Left hindlimb (tissue), 1 donor: ENCODE data around the gene SPANXN4.

Experiments
- DNase-seq: peaks from one replicate; pipeline ENCODE4 v3.0.0-alpha.2; 2018

Gene SPANXN4, protein sequence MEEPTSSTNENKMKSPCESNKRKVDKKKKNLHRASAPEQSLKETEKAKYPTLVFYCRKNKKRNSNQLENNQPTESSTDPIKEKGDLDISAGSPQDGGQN

GRCh38 chrX:143025628-143026027, at the start of gene SPANXN4:
SPANXN4 (plus strand) TSS chrX:143025928; CDS start chrX:143026015, 87 bp downstream.
- no peak for DNase-seq

DNA sequence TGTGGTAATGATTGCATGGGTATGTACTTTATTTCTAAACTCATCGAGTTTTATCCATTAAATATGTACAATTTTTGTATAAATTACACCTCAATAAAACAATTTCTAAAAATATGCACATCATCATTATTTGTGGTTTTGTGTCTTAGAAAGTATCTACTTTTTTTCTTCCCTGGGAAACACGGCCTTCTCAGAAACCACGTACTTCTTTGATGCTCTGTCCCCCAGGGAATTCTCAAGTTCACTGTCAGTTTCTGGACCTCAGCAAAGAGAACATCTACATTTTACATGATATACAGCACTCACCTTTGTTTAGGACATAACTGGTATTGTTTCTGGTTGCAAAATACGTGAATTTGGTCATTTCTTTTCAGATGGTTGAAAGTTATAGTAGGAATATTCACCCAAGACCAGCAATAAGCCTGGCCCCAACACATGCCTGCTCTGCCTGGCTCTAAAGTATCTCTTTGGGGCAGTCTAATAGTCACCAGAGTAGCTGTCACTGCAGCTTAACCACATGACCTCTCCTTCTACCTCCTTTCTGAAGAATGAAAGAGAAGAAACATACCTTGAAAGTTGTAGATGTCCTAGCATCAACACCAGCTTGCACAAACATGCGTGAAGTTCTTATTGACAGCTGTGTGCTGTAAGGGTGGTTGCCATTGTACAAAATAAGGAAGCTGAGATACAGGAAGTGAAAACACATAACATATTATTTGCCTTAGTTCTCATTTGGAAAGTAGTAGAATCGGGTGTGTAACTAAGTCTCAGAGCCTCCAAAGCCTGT, 48.4 kb upstream of the SPANXN4 start:
- no peak for DNase-seq

- DNase-seq: no peak
Observed at GRCh38 chrX:142978130-142978684, 47.5 kb upstream of the SPANXN4 start.

GRCh38 chrX:142982679-142983078, 43.0 kb upstream of the SPANXN4 start:
- DNase-seq: no peak

GRCh38 chrX:142994988-142995387, 30.7 kb upstream of the SPANXN4 start:
- DNase-seq: no peak

GRCh38 chrX:142998447-142999198, 27.1 kb upstream of the SPANXN4 start:
- no peak for DNase-seq

- DNase-seq: no peak
Observed at GRCh38 chrX:142999199-142999701, 26.5 kb upstream of the SPANXN4 start.

DNA sequence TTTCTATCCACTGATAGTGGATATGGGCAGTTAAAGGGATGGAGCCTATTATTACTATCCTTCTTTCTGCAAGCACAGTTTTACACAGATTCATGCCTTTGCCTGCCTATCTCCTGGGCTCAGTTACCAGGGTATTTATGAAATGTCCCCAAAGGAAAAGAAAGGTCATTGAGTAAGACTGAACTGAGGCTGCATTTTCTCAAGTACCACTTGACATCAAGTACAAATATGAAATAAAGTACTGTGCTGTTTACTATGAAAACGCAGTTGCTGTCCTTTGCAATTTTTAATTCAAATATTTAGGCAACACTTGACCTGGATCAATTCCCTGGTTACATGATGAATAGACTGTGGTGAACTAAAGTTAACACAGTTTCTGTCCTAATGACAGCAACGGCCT, 23.5 kb upstream of the SPANXN4 start:
- DNase-seq: no peak

GRCh38 chrX:143017272-143017671, 8.5 kb upstream of the SPANXN4 start:
- no peak for DNase-seq

- DNase-seq: no peak
Observed at GRCh38 chrX:143027275-143027674, 1.5 kb downstream of the SPANXN4 start.

- DNase-seq: no peak
Observed at GRCh38 chrX:143047511-143047910, 21.8 kb downstream of the SPANXN4 start.

DNA sequence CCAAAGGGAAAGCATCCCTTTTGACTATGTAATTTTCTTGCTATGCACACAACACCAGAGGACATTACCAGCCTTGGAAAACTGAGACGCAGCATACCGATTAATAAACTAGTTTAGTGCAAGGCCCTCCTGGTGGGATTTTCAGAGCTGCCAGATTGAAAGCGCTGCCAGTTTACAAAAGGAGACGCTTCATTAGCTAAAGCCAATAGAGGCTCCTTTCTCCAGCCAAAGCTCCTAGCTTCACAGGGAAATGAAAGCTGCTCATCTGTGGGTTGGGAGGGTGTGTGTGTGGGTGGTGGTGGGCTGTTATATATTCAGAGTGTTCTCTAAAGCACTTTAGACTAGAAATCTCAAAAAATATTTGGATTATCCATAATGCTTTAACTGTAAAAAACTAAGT, 32.4 kb downstream of the SPANXN4 start:
- no peak for DNase-seq

- DNase-seq: no peak
Observed at GRCh38 chrX:143081231-143081630, 55.5 kb downstream of the SPANXN4 start.

- no peak for DNase-seq
Observed at GRCh38 chrX:143082537-143082936, 56.8 kb downstream of the SPANXN4 start.
